IMR-90 (cell line): ENCODE data around the gene GDPD1. TPM values are rescaled to one million over a fixed set of nuclear protein-coding genes. Genes with fewer than 3 reads are reported as not detected.

ENCODE experiments used
- ATAC-seq: fragments of 200-7000 bp; cut with Tn5 transposase; 2 replicates; pipeline ENCODE4 v1.9.1; 2020; ENCODE audit warnings: low read depth, mild to moderate bottlenecking, moderate library complexity
- BruUV-seq: library from RNA; stranded (reverse); fragments of 400-500 nt; replicated peaks from 2 replicates; lab custom pipeline; 2021; lab: Mats Ljungman, UMichigan
- CTCF ChIA-PET: fragments of 300-600 bp; formaldehyde crosslinking; extraction: SDS; loops from one replicate; lab custom pipeline; 2021; ENCODE audit warnings: antibody characterized with exemption; lab: Yijun Ruan, JAX
- POLR2A ChIA-PET: fragments of 300-600 bp; sonication (Branson Sonifier 250); formaldehyde crosslinking; loops from one replicate; lab custom pipeline; 2022; ENCODE audit warnings: antibody characterized with exemption; ENCODE audit not compliant: unreplicated experiment; lab: Charles Lee
- DNase-seq: peaks from one replicate; pipeline ENCODE4 v3.0.0; 2013
- H2AFZ ChIP-seq: replicated peaks from 2 replicates; pipeline ENCODE3; 2013; ENCODE audit warnings: low read length, mild to moderate bottlenecking; ENCODE audit not compliant: poor library complexity
- H2AK5ac ChIP-seq: 2 replicates; pipeline ENCODE4 v1.6.1; 2013; ENCODE audit warnings: low read depth, low read length, inconsistent platforms
- H2AK9ac ChIP-seq: replicated peaks from 2 replicates; pipeline ENCODE3; 2013; ENCODE audit warnings: mild to moderate bottlenecking, low read depth, low read length, moderate library complexity; ENCODE audit not compliant: poor library complexity
- H2BK120ac ChIP-seq: 2 replicates; pipeline ENCODE4 v1.6.1; 2013; ENCODE audit warnings: low read depth, low read length, inconsistent platforms
- H2BK15ac ChIP-seq: 3 replicates; pipeline ENCODE4 v1.6.1; 2013; ENCODE audit warnings: low read depth, low read length, inconsistent platforms
- H2BK20ac ChIP-seq: 2 replicates; pipeline ENCODE4 v1.6.1; 2013; ENCODE audit warnings: low read depth, mild to moderate bottlenecking, inconsistent platforms, low read length, moderate library complexity
- H2BK5ac ChIP-seq: 2 replicates; pipeline ENCODE4 v1.6.1; 2013; ENCODE audit warnings: mild to moderate bottlenecking, low read depth, low read length, inconsistent platforms; ENCODE audit not compliant: poor library complexity, severe bottlenecking
- H3K14ac ChIP-seq: replicated peaks from 2 replicates; pipeline ENCODE4 v1.6.1; 2013; ENCODE audit warnings: low read depth, low read length, inconsistent platforms
- H3K18ac ChIP-seq: 2 replicates; pipeline ENCODE4 v1.6.1; 2013; ENCODE audit warnings: low read depth, low read length, control low read depth
- H3K23ac ChIP-seq: 2 replicates; pipeline ENCODE4 v1.6.1; 2013; ENCODE audit warnings: low read depth, low read length, inconsistent platforms
- H3K27ac ChIP-seq: 2 replicates; pipeline ENCODE4 v1.5.1; 2013; ENCODE audit warnings: mild to moderate bottlenecking, control low read depth, low read length; ENCODE audit not compliant: insufficient read depth
- H3K27me3 ChIP-seq: 2 replicates; pipeline ENCODE4 v1.6.1; 2013; ENCODE audit warnings: low read length; ENCODE audit not compliant: control insufficient read depth, insufficient read depth
- H3K36me3 ChIP-seq: 2 replicates; pipeline ENCODE4 v1.6.1; 2013; ENCODE audit warnings: low read length, mixed read lengths; ENCODE audit not compliant: control insufficient read depth, insufficient read depth
- H3K4ac ChIP-seq: 2 replicates; pipeline ENCODE4 v1.6.1; 2013; ENCODE audit warnings: low read depth, low read length, inconsistent platforms
- H3K4me1 ChIP-seq: 2 replicates; pipeline ENCODE4 v1.6.1; 2013; ENCODE audit warnings: low read length, mixed read lengths; ENCODE audit not compliant: control insufficient read depth, insufficient read depth
- H3K4me2 ChIP-seq: 2 replicates; pipeline ENCODE4 v1.6.1; 2013; ENCODE audit warnings: low read depth, mild to moderate bottlenecking, control low read depth, low read length, moderate library complexity
- H3K4me3 ChIP-seq: 2 replicates; pipeline ENCODE4 v1.5.1; 2013; ENCODE audit warnings: low read depth, mild to moderate bottlenecking, control low read depth, low read length, moderate library complexity; ENCODE audit not compliant: insufficient read depth
- H3K56ac ChIP-seq: 2 replicates; pipeline ENCODE4 v1.6.1; 2013; ENCODE audit warnings: low read length, inconsistent platforms; ENCODE audit not compliant: insufficient read depth; ENCODE audit errors: extremely low read depth
- H3K79me1 ChIP-seq, 2 experiments: 2 replicates each; pipeline ENCODE4 v1.6.1; 2013; ENCODE audit warnings: low read length in 2 of 2, inconsistent platforms in 1 of 2, low read depth in 1 of 2
- H3K9ac ChIP-seq: 2 replicates; pipeline ENCODE4 v1.6.1; 2013; ENCODE audit warnings: low read depth, low read length, control low read depth
- H3K9me1 ChIP-seq: 2 replicates; pipeline ENCODE4 v1.6.1; 2013; ENCODE audit warnings: low read length, inconsistent platforms; ENCODE audit not compliant: insufficient read depth
- H3K9me3 ChIP-seq: 2 replicates; pipeline ENCODE4 v1.6.1; 2013; ENCODE audit warnings: low read length; ENCODE audit not compliant: control insufficient read depth, insufficient read depth
- H4K20me1 ChIP-seq: 2 replicates; pipeline ENCODE4 v1.6.1; 2013; ENCODE audit warnings: low read length, inconsistent platforms; ENCODE audit not compliant: insufficient read depth
- H4K5ac ChIP-seq: 2 replicates; pipeline ENCODE4 v1.6.1; 2013; ENCODE audit warnings: mild to moderate bottlenecking, low read depth, low read length, control low read depth
- H4K8ac ChIP-seq, 2 experiments: 2 replicates each; pipeline ENCODE4 v1.6.1; 2013; ENCODE audit warnings: low read depth in 2 of 2, low read length in 2 of 2, control low read depth in 1 of 2, inconsistent platforms in 1 of 2
- H4K91ac ChIP-seq: 2 replicates; pipeline ENCODE4 v1.6.1; 2013; ENCODE audit warnings: low read depth, low read length, inconsistent platforms; ENCODE audit not compliant: insufficient read depth
- BHLHE40 ChIP-seq: fragments of 150-350 bp; IDR thresholded peaks from 2 replicates; pipeline ENCODE4 v1.6.1; 2016; ENCODE audit warnings: mild to moderate bottlenecking, low read depth, low read length
- CEBPB ChIP-seq: IDR thresholded peaks from 2 replicates; pipeline ENCODE4 v1.6.1; 2012; ENCODE audit warnings: low read depth, low read length, improper control_type of control experiment
- CHD1 ChIP-seq: IDR thresholded peaks from 2 replicates; pipeline ENCODE4 v1.6.1; 2012; ENCODE audit warnings: low read depth, low read length, improper control_type of control experiment
- MAZ ChIP-seq: IDR thresholded peaks from 2 replicates; pipeline ENCODE4 v1.6.1; 2012; ENCODE audit warnings: low read depth, mild to moderate bottlenecking, low read length, improper control_type of control experiment, moderate library complexity, borderline replicate concordance
- MXI1 ChIP-seq: IDR thresholded peaks from 2 replicates; pipeline ENCODE4 v1.6.1; 2012; ENCODE audit warnings: low read depth, mild to moderate bottlenecking, low read length, moderate library complexity, borderline replicate concordance
- NFE2L2 ChIP-seq: fragments of 150-350 bp; IDR thresholded peaks from 2 replicates; pipeline ENCODE4 v1.6.1; 2016; ENCODE audit warnings: low read depth, mild to moderate bottlenecking, low read length
- RCOR1 ChIP-seq: IDR thresholded peaks from 2 replicates; pipeline ENCODE4 v1.6.1; 2012; ENCODE audit warnings: mild to moderate bottlenecking, low read length, improper control_type of control experiment; ENCODE audit not compliant: insufficient replicate concordance
- RFX5 ChIP-seq: IDR thresholded peaks from 2 replicates; pipeline ENCODE4 v1.8.0; 2012; ENCODE audit warnings: low read depth, mild to moderate bottlenecking, low read length, moderate library complexity
- SMC3 ChIP-seq: fragments of 150-350 bp; IDR thresholded peaks from 2 replicates; pipeline ENCODE4 v1.6.1; 2016; ENCODE audit warnings: low read depth, mild to moderate bottlenecking, antibody characterized with exemption, low read length, moderate library complexity
- USF2 ChIP-seq: fragments of 150-350 bp; IDR thresholded peaks from 2 replicates; pipeline ENCODE4 v1.6.1; 2017; ENCODE audit warnings: mild to moderate bottlenecking, antibody characterized with exemption, low read length, low read depth
- WGBS, 2 experiments: methylation state at CpG; one replicate each; pipeline versions ENCODE4 v1.1.5 to v1.1.7; 2013; ENCODE audit warnings: missing lambda C conversion rate in 2 of 2; ENCODE audit not compliant: insufficient read length in 1 of 2; ENCODE audit errors: extremely low coverage in 2 of 2; 5-methylcytosine and 5-hydroxymethylcytosine counted together
- dilution Hi-C: fragments of 300-500 bp; cut with HindIII; formaldehyde crosslinking; loops from one replicate; pipeline ENCODE4 v1.14.3; 2018; ENCODE audit warnings: low sequenced_read_pairs; ENCODE audit not compliant: unreplicated experiment
- in situ Hi-C: fragments of 300-500 bp; cut with MboI; formaldehyde crosslinking; loops from 3 replicates; pipeline ENCODE4 v1.14.3; 2019; ENCODE audit warnings: low sequenced_read_pairs, inconsistent platforms, mixed read lengths
- intact Hi-C: fragments of 100-400 bp; cut with micrococcal nuclease; formaldehyde crosslinking; loops from 2 replicates; pipeline ENCODE4 v1.10.0; 2022
- polyA plus RNA-seq, 3 experiments: library from polyadenylated mRNA; depleted of rRNA; stranded (reverse); fragments of >200 nt; gene quantifications; 2 replicates each; pipeline ENCODE4 v1.2.3, GENCODE V29; 2012; ENCODE audit warnings: low replicate concordance in 1 of 3
- total RNA-seq: library from RNA; depleted of rRNA; stranded (reverse); fragments of >200 nt; gene quantifications from 2 replicates; pipeline ENCODE4 v1.2.3, GENCODE V29; 2012

Gene GDPD1
- total and polyA plus RNA-seq, 2 of the 4 experiments (the other 2 are of a cell fraction) = 0.72 to 0.84 TPM

GRCh38 chr17:59174671-59175070, 45.6 kb upstream of the GDPD1 start:
- dilution Hi-C loops (no loop called here), in situ Hi-C loops (no loop called here), intact Hi-C loops (no loop called here)
- Histone ChIP-seq H3K56ac (no peak overlapping the region), H2AK5ac (no peak overlapping the region), H3K4me2 (no peak overlapping the region), H4K20me1 (no peaks in the 10 kb centered on the region), H3K4me3 (no peak overlapping the region), H2BK15ac (no peak overlapping the region), H3K4me1 (no peaks in the 10 kb centered on the region), H2AK9ac (no peak overlapping the region), H3K4ac (no peak overlapping the region), H3K23ac (no peak overlapping the region), H3K18ac (no peak overlapping the region), H3K14ac (no peak overlapping the region), H2BK20ac (no peak overlapping the region), H2BK120ac (no peak overlapping the region), H4K91ac (no peak overlapping the region), H2BK5ac (no peak overlapping the region), H4K8ac (no peak overlapping the region), H4K5ac (no peak overlapping the region), H3K9me1 (0 out of 2 replicates have a peak, but pooled peaks cover 5% of the 10 kb centered on the region), H3K79me1 (peaks cover 25 to 56% of the 10 kb centered on the region in 2 experiments), H3K27ac (no peak overlapping the region), H3K9ac (no peak overlapping the region), H3K36me3 (peaks cover 7% of the 10 kb centered on the region), H3K9me3 (no peaks in the 10 kb centered on the region), H2AFZ (no peak overlapping the region), H3K27me3 (no peaks in the 10 kb centered on the region)
- ChIA-PET POLR2A (no interaction called here), CTCF (no interaction called here)
- no peak for TF ChIP-seq RCOR1
- no peak for TF ChIP-seq USF2
- no peak for TF ChIP-seq MXI1
- no peak for TF ChIP-seq RFX5
- no peak for TF ChIP-seq CEBPB
- no peak for TF ChIP-seq CHD1
- TF ChIP-seq BHLHE40 = no peak
- TF ChIP-seq NFE2L2 = no peak
- TF ChIP-seq MAZ = no peak
- no peak for TF ChIP-seq SMC3
- no TSS peak for BruUV-seq
- DNase-seq (no peak), ATAC-seq (no peak)
- WGBS, 2 experiments = 100% methylated on average over 4 of the region's 11 CpGs; no CpG with 5 or more reads in 1 of the 2 experiments
